Measurements from ENCODE around the gene EBF3. TPM values are rescaled to one million over a fixed set of nuclear protein-coding genes. Genes with fewer than 3 reads are reported as not detected.

Gene EBF3
- total RNA-seq, 3 donors from 2014 or later: 0.23 to 2.8 (median 0.89) TPM

- TF ChIP-seq CTCF (IDR thresholded peaks at IDR 0.05): no peak
- H3K4me1 ChIP-seq (ENCODE audit: low read depth): no peaks in the 10 kb centered on the region
- no peaks in the 10 kb centered on the region for H3K9me3 ChIP-seq
- DNase-seq (no peak), ATAC-seq (no peak)
- no peak overlapping the region for H3K4me3 ChIP-seq
- H3K36me3 ChIP-seq (ENCODE audit: low read depth): no peaks in the 10 kb centered on the region
- intact Hi-C loops (cut with DNase I, micrococcal nuclease): no loop called here
These were observed 94.2 kb downstream of the EBF3 start for GRCh38 chr10:129869596-129870473.

- intact Hi-C loops (cut with DNase I, micrococcal nuclease): no loop called here
- H3K36me3 ChIP-seq (ENCODE audit: low read depth): no peaks in the 10 kb centered on the region
These were observed 95.5 kb downstream of the EBF3 start for GRCh38 chr10:129868449-129869035.

GRCh38 chr10:129867631-129868179 lies 96.4 kb downstream of the EBF3 start:
- no peaks in the 10 kb centered on the region for H3K9me3 ChIP-seq
- intact Hi-C loops (cut with DNase I, micrococcal nuclease): no loop called here
- no peak for TF ChIP-seq CTCF (IDR thresholded peaks at IDR 0.05)
- no peak overlapping the region for H3K4me3 ChIP-seq
- H3K36me3 ChIP-seq (ENCODE audit: low read depth): no peaks in the 10 kb centered on the region
- DNase-seq (no peak), ATAC-seq (no peak)
- H3K4me1 ChIP-seq (ENCODE audit: low read depth): no peaks in the 10 kb centered on the region

More at GRCh38 chr10:129868449-129869035, 95.5 kb downstream of the EBF3 start:
- DNase-seq (no peak), ATAC-seq (no peak)
- Histone ChIP-seq H3K4me1 (ENCODE audit: low read depth) (no peaks in the 10 kb centered on the region), H3K4me3 (no peak overlapping the region), H3K9me3 (no peaks in the 10 kb centered on the region)
- TF ChIP-seq CTCF (IDR thresholded peaks at IDR 0.05): no peak

- no peak for TF ChIP-seq CTCF (IDR thresholded peaks at IDR 0.05)
- ATAC-seq (no peak), DNase-seq (no peak)
- Histone ChIP-seq H3K4me3 (no peak overlapping the region), H3K9me3 (no peaks in the 10 kb centered on the region), H3K36me3 (ENCODE audit: low read depth) (no peaks in the 10 kb centered on the region), H3K4me1 (ENCODE audit: low read depth) (no peaks in the 10 kb centered on the region)
- intact Hi-C loops (cut with DNase I, micrococcal nuclease): no loop called here
These were observed 97.2 kb downstream of the EBF3 start for GRCh38 chr10:129866894-129867293.

GRCh38 chr10:129865960-129866359 lies 98.1 kb downstream of the EBF3 start:
- ATAC-seq: no peak
- no peaks in the 10 kb centered on the region for H3K9me3 ChIP-seq
- H3K36me3 ChIP-seq (ENCODE audit: low read depth): no peaks in the 10 kb centered on the region
- H3K4me1 ChIP-seq (ENCODE audit: low read depth): no peaks in the 10 kb centered on the region
- H3K4me3 ChIP-seq: no peak overlapping the region
- DNase-seq: no peak
- no peak for TF ChIP-seq CTCF (IDR thresholded peaks at IDR 0.05)
- intact Hi-C loops (cut with DNase I, micrococcal nuclease): no loop called here

Data from mucosa of descending colon (tissue), 3 donors.